ENCODE results near the gene RNF220. TPM values are rescaled to one million over a fixed set of nuclear protein-coding genes. Genes with fewer than 3 reads are reported as not detected.

Gene RNF220
- total RNA-seq, 1 experiment from 2014 or later = 128 TPM

- no peak for TF ChIP-seq E2F5 (CRISPR knock-in tag; IDR thresholded peaks at IDR 0.05)
- no peak for TF ChIP-seq JUN (CRISPR knock-in tag; IDR thresholded peaks at IDR 0.05)
- TF ChIP-seq ZNF263 (CRISPR knock-in tag; IDR thresholded peaks at IDR 0.05; ENCODE audit: low read depth) = no peak
Observed at GRCh38 chr1:44659566-44659965, 254.5 kb downstream of the RNF220 start (continued).

- no peak overlapping the region for H3K27ac Mint-ChIP-seq
Observed at GRCh38 chr1:44660176-44660575, 255.1 kb downstream of the RNF220 start.

GRCh38 chr1:44661781-44662682 lies 257.0 kb downstream of the RNF220 start:
- Mint-ChIP-seq H3K27ac (0 out of 2 replicates have a peak overlapping the region, but pooled peaks have one; percentile 19), H3K27me3 (ENCODE audit: low read depth) (no peaks in the 10 kb centered on the region), H3K9me3 (no peaks in the 10 kb centered on the region), H3K36me3 (no peaks in the 10 kb centered on the region), H3K4me3 (no peak overlapping the region), H3K4me1 (peaks cover 12% of the 10 kb centered on the region)
- peak; percentile 23; the same call in 1 of the 2 replicates for ATAC-seq
- ChIA-PET CTCF (interaction anchor here (1.2 to 2.8 kb wide), 4 partner anchors 9 to 53 kb away, joined by 3 to 16 read pairs (median 6); no protein-coding TSS in a partner anchor), POLR2A (no interaction called here)
- no peak for DNase-seq (ENCODE audit: low spot score)
- TF ChIP-seq FOXP4 (CRISPR knock-in tag; IDR thresholded peaks at IDR 0.05) (no peak), ZNF232 (CRISPR knock-in tag; IDR thresholded peaks at IDR 0.05) (no peak), OVOL2 (CRISPR knock-in tag; IDR thresholded peaks at IDR 0.05; ENCODE audit: borderline replicate concordance) (no peak), NFE2L1 (CRISPR knock-in tag; IDR thresholded peaks at IDR 0.05) (no peak), ATF1 (CRISPR knock-in tag; IDR thresholded peaks at IDR 0.05) (no peak), STAT6 (CRISPR knock-in tag; conservative IDR thresholded peaks at IDR 0.05; ENCODE audit: low read depth) (no peak), NR1H2 (CRISPR knock-in tag; IDR thresholded peaks at IDR 0.05) (no peak), ETV6 (CRISPR knock-in tag; IDR thresholded peaks at IDR 0.05) (no peak), MXD4 (CRISPR knock-in tag; IDR thresholded peaks at IDR 0.05; ENCODE audit: borderline replicate concordance) (no peak), ZNF396 (CRISPR knock-in tag; IDR thresholded peaks at IDR 0.05; ENCODE audit: borderline replicate concordance) (no peak)

More at GRCh38 chr1:44660176-44660575, 255.1 kb downstream of the RNF220 start:
- Mint-ChIP-seq H3K4me3 (no peak overlapping the region), H3K36me3 (no peaks in the 10 kb centered on the region), H3K9me3 (no peaks in the 10 kb centered on the region), H3K4me1 (peaks cover 12% of the 10 kb centered on the region), H3K27me3 (ENCODE audit: low read depth) (no peaks in the 10 kb centered on the region)
- no peak for DNase-seq (ENCODE audit: low spot score)
- ChIA-PET CTCF (interaction anchor here (0.6 to 0.7 kb wide), 3 partner anchors 14 to 447 kb away, joined by 3 to 4 read pairs (median 3); partner anchors contain the start of gene TMEM53), POLR2A (interaction anchor here (0.6 to 0.7 kb wide), 3 partner anchors 14 to 1254 kb away, joined by 3 to 4 read pairs (median 4); no protein-coding TSS in a partner anchor)
- no peak for ATAC-seq
- TF ChIP-seq ZBTB43 (CRISPR knock-in tag; IDR thresholded peaks at IDR 0.05) (no peak), USF1 (CRISPR knock-in tag; IDR thresholded peaks at IDR 0.05) (no peak), CTCF (IDR thresholded peaks at IDR 0.05) (no peak), HMGA2 (CRISPR knock-in tag; IDR thresholded peaks at IDR 0.05) (no peak), ZNF232 (CRISPR knock-in tag; IDR thresholded peaks at IDR 0.05) (no peak), CREB1 (CRISPR knock-in tag; IDR thresholded peaks at IDR 0.05) (no peak), KAT7 (CRISPR knock-in tag; IDR thresholded peaks at IDR 0.05; ENCODE audit: borderline replicate concordance) (no peak), GTF2I (CRISPR knock-in tag; conservative IDR thresholded peaks at IDR 0.05) (no peak)

Measured in WTC11 (cell line).